ENCODE data around the gene TMEM171.

Gene TMEM171

DNA sequence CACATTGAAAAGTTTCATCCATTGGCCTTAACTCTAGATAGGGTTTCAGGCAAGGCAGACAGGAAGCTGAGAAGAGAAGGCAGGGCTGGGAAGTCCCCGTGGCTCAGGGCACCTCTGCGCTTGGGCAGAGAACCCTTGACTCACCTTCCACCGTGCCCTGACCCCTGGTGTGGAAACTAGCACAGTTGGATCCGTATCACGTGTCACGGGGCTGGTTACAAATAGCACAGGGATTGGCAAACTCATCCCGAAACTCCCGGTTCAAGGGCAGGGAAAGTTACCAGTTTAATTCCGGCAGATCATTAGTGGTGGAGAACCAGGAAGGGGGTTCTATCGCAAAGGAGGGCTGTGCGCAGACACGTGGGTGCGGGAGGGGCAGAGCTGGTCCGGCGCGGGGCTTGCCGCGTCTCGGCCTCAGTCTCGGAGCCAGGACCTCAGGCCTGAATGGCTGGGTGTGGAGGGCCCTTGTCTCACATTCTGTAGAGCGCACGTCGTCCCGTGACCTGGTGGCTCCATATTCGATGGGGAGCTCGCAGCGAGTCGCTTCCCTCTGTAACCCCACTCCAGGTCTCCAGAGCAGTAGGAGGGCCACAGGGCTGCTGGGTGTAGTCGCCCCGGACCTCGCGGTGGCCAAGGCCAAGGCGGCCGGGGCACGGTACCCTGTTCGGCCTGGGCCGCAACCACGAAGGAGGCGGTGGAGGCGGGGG is 771 bp upstream of the TMEM171 start:
- DNase-seq (ENCODE audit: low read depth in 1 of 2, low spot score in 1 of 2): no peak

DNA sequence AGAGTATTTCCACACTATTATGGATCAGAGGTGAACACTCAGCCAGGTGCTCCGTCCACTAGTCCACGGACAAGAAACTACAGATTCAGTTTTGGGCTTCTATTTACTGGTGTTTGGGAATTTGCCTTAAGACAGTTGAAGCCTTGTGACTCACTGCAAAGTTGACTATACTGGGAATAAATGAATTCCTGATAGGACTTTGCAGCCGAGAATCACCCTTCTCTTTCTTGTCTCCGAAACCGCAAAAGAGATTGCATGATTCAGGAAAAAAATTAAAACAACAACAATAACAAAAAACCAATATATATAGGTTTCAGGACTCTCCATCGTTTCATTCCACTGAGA is 716 bp downstream of the TMEM171 start:
- DNase-seq (ENCODE audit: low read depth in 1 of 2, low spot score in 1 of 2): no peak

DNA sequence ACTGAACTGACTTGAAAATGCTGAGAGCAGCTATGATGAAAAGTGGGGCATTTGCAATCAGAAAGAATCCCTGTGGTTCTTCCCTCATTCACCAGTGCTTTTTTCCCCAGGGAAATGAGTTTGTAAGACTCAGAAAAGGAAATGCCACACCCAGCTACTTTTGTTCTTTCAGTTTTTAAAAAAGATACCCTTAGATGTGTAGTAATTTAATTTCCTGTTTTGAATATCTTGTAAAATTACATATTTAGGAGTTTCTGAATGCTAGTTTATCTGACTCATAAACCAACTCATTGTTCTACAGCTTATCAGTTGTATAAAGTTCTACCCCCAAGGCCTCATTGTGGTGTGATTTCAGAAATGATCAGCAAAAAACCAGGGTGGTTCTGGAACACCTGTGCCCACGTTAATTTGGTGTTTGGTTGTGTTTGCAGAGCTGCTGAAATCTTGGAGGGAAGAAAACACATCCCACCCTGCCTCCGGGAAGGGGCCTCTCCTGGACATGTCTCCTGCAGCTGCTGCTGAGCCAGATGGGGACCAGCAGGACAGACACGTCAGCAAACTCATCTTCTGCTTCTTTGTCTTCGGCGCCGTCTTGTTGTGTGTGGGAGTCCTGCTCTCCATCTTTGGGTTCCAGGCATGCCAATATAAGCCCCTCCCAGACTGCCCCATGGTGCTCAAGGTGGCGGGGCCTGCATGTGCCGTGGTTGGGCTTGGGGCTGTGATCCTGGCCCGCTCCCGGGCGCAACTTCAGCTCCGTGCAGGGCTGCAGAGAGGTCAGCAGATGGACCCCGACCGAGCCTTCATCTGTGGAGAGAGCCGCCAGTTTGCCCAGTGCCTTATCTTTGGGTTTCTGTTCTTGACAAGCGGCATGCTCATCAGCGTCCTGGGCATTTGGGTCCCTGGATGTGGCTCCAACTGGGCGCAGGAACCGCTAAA is 2.8 kb downstream of the TMEM171 start:
- no peak for DNase-seq (ENCODE audit: low read depth in 1 of 2, low spot score in 1 of 2)

DNA sequence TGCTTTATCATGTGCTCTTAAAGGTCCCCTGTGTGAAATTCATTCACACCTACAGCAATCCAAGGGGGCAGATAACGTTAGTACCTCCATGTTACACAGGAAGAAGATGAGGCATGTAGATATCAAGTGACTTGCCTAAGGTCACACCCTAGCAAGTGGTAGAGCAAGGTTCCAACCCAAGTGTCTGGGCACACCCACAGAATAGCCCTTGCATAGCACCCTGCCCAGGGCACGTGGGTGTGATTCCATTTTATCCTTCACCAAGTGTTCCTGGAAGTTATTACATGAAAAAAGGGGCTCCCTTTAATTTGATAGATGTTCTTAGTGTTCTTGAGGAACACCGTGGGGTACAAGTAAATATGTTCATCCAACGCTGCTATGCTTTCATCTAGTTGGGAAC is 4.9 kb downstream of the TMEM171 start:
- no peak for DNase-seq (ENCODE audit: low read depth in 1 of 2, low spot score in 1 of 2)

DNA sequence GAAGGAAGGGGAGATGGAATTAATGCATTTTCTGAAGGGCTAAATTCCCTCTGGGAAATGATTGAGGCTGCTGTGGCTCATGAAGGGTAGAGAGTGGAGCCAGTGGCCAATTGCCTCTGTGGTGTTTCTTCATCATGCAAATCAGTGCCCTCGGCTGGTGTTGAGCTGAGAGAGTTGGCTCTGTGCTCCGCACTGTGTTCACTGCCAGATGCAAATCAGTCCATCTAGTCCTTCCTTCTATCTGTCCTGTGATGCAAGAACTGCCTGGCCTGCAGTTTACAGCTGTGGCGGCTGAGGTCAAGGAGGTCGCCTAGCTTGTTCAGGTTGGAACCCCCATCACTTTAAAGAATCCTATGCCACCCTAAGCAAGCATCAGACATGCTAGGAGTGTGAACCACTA is 6.0 kb downstream of the TMEM171 start:
- no peak for DNase-seq (ENCODE audit: low read depth in 1 of 2, low spot score in 1 of 2)

DNA sequence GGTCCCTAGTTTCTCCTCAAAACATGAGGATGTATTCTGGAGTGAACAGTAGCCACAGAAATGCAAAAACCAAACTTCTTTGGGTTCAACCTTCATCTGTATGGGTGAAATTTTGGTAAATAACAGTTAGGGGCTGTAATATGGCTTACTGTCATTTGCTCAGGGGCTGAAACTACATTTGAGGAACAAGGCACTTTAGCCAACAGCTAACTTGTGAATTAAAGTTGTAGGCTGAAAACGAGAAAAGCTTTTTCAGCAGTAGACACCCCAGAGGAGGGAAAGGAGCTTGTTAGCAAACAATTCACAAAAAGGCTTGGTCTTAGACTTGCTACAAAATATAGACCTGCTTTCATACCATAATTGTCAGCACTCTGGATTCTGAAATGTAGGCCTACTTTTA is 6.6 kb downstream of the TMEM171 start:
- DNase-seq (ENCODE audit: low read depth in 1 of 2, low spot score in 1 of 2): no peak

DNA sequence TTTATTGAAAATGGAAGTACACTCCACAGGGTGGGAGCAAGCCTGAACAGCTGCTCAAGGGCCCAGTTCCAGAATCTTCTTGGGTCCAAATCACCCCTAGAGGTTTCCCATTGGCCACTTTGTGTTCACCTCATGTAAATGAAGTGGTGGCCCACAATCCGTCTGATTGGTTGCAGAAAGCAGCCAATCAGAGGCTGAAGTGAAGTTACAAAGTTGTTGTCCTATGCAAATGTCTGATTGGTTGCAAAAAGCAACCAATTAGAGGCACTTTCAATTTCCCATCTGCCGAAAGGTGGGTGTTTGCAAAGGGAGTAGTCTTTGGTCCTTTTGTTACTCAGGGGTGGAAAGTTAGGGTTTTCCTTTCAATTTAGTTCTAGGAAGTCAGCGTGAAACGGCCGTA is 8.8 kb downstream of the TMEM171 start:
- no peak for DNase-seq (ENCODE audit: low read depth in 1 of 2, low spot score in 1 of 2)

DNA sequence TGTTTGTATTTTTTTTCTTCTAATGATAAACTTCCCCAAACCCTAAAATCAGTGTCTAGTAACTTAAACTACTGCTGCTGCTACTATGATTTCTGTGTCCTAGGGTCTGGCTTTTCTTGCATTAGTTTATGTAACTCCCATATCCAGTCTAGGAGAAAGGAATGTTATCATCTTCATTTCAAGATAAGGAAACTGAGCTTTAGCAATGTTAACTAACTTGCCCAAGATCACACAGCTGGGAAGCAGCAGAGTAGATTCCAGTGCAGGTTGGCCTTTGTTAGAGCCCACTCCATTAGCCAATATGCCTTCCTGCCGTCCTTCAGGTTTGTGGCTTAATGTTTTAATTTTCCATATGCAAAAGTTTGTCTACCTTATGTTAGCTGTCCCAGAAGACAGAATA is 10.4 kb downstream of the TMEM171 start:
- DNase-seq (ENCODE audit: low read depth in 1 of 2, low spot score in 1 of 2): no peak

DNA sequence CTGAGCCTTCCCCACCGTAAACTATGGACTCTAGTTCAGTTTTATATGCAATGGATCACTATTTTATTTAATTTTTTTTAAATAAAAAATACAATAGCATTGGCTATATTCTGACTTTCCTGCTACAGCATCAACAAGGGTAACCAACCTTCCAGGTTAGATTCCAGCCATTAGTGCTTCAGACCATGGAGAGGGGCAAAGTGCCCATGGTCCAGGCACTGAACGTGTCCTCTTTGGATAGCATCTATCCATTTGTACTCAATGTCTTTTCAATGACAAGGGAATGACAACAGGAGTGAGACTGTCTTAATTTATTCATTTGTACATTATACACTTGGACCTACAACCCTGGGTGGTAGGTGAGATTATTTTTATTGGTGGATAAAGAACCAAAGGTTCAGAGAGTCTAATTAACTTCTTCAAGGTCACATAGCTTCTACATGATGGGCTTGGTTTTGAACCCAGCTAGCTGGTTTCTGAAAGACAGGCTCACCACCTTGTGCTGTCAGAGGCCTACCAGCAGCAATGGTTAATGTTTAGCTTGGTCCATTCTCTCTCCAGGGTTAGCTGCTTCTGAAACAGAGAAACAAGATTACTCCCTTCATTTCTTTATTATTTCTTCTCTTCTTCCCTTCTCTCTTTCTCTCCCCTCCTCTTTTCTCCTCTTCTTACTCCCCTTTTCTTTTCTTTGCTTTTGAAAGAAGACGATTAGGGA is 11.5 kb downstream of the TMEM171 start:
- no peak for DNase-seq (ENCODE audit: low read depth in 1 of 2, low spot score in 1 of 2)

DNA sequence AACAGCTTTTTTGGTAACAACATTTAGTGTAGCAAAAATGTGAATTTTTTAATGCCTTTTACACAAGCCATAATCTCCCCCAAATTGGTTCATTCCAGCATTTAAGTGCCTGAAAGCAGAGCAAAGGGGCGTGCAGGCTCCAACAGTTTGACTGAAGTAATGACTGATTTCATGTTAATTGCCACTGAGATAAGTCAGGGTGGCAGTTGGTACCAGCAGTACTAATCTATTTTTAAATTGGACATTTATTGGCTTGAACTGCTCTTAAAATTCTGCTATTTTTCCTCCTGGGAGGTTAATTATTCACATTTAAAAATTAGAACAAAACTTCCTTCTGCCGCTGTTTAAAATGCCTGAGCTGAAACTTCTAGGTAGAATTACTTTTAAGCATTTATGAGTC is 12.4 kb downstream of the TMEM171 start:
- DNase-seq (ENCODE audit: low read depth in 1 of 2, low spot score in 1 of 2): no peak

DNA sequence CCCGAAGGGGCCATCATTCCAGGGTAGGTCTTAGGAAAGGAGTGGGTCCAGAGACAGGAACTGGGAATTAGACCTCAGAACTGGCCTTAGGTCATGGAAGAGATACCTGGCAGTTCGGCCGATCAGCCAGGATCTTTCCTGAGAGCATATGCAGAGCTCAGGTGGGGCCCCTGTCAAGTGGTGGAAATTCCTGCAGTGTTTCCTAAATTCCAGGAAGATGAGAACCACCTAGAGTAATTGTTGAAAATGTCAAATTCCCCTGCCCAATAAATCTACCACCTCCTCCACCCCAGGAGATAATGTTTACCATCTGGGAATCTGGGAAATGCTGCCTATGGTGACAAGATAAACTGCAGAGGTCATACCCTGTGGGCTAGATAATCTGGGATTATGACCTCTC is 14.6 kb downstream of the TMEM171 start:
- no peak for DNase-seq (ENCODE audit: low read depth in 1 of 2, low spot score in 1 of 2)

DNA sequence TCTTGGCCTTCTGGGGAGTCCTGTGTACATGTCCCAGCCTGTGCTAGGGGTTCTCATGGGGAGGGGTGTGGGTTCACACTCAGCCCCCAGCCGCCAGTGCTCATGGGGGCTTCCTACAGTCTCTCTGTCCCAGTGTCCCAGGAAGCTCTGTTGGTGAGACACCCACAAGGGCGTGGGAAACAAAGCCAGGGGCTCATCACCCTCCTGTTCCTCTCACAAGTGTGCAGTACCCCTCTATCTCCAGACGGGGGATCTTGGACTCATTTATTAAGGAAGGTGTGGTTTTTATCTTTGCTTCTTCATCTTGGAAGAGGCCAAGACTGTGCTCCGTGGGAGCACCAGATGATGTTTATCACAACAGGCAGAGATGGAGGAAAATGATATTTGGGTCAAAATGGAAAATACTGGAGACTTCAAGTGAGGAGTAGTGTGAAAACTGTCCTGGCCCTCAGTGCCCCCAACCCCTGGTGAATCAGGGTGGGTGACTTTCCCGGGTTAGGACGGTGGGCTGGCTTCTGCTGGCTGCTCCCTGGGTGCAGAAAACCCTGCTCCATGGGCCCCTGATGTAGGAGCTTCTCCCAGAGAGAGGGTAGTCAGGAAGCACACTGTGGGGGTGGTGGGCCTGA is 15.2 kb downstream of the TMEM171 start:
- DNase-seq (ENCODE audit: low read depth in 1 of 2, low spot score in 1 of 2): no peak

DNA sequence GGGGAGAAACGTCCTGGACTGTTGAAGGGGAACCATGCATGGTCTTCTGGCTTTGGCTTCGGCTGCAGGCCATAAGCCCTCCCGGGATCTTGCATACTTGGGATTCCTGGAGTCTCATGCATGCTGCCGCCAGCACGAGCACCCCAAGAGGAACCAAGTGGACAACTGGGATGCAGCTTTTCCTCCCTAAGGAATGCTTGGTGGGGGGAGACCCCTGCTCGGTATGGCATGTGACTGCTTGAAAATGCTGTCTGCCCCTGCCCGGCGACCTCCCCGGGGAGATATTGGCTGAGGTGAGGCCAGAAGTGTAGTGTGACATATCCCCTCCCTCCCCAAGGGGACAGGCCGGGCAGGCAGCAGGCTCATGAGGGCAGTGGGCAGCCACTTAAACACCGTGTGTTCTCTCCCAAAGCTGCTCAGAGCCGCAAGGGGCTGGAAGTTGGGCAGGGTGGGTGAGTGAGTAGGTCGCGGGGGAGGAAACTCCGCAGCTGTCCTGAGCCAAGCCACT is 15.7 kb downstream of the TMEM171 start:
- no peak for DNase-seq (ENCODE audit: low read depth in 1 of 2, low spot score in 1 of 2)

DNA sequence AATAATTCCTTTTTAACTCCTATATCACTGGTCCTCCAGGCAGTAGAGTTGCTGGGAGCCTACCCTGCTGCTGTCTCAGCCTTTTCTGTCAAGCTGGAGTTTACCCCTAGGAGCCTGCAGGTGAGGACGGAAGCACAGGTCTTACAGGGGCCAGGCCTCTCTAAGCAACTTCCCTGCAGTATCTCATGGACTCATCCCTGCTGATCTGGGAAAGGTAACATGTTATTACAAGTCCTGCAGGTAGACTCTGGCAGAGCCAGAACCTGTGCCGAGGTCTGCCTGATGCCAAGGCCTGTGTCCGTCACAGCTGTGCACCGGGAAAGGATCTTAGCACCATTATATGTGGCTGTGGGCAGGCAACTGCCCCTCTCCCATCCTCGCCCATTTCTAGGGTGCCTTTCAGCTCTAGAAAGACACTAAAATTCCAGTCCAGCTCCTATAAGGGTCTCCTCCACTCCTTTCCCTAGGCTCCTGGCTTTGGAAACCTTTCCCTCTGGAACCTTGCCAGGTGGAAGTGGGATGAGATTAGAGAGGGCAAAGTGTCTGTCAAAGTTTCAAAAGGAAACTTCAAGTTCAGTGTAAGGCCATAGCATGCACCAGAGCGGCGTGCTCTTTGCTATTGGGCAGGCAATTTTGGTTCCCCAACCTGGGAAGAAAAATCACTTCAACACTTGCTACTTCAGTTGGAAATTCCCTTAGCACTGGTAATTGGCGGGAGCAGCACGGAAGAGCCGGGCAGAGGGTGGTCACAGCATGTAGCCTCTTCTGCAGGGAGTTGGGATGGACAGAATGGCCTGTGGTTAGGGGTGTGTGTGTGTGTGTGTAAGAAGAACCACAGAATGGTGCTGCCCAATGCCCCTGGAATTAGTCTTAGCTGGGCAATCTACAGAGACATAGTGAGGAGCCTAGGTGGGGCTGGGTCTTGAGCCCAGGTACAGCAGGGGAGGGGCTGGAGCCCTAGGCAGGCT is 17.5 kb downstream of the TMEM171 start:
- no peak for DNase-seq (ENCODE audit: low read depth in 1 of 2, low spot score in 1 of 2)

DNA sequence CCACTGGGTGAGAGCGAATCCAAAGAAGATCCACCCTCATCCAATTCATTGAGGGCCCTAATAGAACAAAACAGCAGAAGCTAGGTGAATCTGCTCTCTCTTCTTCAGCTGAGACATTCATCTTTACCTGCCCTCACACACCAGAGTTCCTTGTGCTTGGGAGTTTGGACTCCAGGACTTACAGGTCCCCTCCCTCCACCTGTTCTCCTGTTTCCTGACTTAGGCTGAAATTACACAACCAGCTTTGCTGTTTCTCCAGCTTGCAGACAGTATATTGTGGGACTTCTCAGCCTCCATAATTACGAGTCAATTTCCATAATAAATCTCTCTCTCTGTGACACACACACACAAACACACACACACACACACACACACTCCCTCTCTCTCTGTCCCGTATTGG is 19.1 kb downstream of the TMEM171 start:
- DNase-seq (ENCODE audit: low read depth in 1 of 2, low spot score in 1 of 2): no peak

DNA sequence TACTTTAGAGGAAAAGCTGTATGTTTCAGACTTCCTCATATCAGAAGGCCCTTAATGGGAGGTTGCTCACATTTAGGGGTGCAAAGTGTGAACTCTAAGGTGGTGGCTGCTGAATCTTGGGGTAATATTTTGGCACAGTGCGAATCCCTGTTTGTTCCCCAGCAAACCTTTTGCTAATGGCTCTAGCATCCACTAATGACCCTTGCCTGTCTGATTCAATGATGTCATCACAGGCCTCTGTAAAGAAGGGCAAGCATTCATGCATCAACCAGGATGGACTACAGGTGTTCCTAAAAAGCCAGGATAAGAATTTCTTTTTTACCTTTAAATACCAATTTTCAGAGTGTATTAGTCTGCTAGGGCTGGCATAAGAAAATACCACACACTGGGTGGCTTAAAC is 20.4 kb downstream of the TMEM171 start:
- DNase-seq (ENCODE audit: low read depth in 1 of 2, low spot score in 1 of 2): no peak

DNA sequence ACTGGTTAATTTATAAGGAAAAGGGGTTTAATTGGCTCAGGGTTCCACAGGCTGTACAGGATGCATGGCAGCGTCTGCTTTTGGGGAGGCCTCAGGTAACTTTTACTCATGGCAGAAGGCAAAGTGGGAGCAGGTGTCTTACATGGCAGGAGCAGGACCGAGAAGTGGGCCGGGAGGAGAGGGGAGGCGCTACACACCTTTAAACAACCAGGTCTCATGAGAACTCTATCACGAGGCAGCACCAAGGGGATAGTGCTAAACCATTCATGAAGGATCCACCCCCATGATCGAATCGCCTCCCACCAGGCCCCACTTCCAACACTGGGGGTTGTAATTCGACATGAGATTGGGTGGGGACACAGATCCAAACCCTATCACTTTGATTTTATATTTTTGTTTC is 21.7 kb downstream of the TMEM171 start:
- DNase-seq (ENCODE audit: low read depth in 1 of 2, low spot score in 1 of 2): no peak

DNA sequence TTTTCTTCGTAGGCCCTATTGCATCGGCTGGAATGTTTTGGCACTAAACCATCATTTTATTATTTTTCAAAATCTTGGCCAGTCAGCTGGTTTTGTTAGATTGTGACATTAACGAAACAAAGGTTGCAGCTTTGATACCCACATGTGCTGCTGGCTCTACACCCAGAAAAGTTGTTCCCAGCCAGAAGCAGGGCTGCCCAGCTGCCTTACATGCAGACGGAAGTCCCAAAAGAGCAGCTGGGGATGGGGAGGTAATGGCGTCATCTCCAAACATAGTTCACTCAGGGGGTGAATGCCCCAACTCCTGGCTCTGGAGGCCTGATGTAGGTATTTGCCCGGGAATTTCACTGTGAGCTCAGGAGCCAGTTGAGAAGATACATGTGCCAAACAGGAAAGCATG is 23.3 kb downstream of the TMEM171 start:
- no peak for DNase-seq (ENCODE audit: low read depth in 1 of 2, low spot score in 1 of 2)

DNA sequence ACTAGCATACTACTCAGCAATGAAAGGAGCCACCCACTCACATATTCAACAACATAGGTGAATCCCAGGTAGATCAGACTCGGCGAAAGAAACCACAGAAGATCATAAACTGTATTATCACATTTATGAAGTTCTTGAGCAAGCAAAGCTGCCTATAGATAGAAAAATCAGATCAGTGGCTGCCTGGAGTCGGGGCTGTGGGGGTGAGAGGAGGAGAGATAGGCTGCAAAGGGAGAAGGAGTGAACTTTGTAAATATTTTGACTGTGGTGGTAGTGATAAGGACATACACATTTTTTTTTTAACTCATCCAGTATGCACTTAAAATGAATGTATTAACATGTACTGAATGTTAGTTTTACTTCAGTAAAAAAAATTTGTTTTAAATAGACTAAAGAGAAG is 29.2 kb downstream of the TMEM171 start:
- no peak for DNase-seq (ENCODE audit: low read depth in 1 of 2, low spot score in 1 of 2)

DNA sequence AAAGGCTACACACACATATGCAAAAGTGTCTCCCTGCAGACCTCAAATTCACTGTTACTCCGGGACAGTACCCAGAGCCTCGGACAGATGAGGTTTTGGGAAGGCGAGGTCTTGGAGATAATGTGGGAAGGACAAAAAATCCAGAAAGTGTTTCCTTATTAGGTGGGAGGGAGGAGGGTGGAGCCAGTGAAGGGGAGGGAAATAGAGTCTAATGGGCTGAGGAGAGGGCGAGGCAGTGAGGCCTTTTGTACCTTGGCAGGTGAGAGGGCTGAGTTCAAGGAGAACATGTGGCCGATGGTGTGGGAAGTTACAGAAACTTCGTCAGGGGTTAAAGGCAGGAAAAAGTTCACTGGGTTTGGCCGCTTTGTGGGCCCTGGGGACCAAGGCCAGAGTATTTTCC is 30.5 kb downstream of the TMEM171 start:
- DNase-seq (ENCODE audit: low read depth in 1 of 2, low spot score in 1 of 2): no peak

Measured in stimulated activated CD4-positive, alpha-beta T cell treated with anti-CD3 and anti-CD28 coated beads, Interleukin-15, amount 100 ng/mL, for 1 hour (primary cell).